NCI-H748 treated with DMSO at 0.1 percent for 48 hours (cell line): ENCODE data around the gene RRBP1.
"Not testable (repeated sequence)": the region's sequence is repeated elsewhere in the genome, so short reads cannot be mapped to it uniquely, and the experiment has no call there.

Experiments used
- DNase-seq: peaks from one replicate; lab custom pipeline; 2025; lab: John Stamatoyannopoulos, UW

Gene RRBP1

GRCh38 chr20:17661121-17661744 lies 20.8 kb downstream of the RRBP1 start:
- no peak for DNase-seq

DNA sequence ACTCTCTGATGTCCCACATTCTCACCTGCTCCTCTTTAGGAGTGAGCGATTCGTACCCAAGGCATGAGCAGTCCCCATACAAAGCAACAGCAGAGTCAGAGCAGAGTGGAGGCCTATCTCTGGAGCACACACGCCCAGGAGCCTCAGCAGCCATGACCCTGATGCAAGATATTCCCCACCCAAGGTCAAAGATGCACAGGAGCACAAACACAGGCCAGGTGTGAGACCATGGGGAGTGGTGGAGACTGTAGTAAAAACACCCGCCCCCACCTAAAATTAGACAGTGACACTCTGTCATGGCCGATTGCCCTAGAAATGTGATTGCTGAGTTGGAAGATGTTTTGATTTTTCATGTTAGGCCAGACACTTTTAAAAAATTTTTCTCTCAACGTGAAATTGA lies 21.4 kb downstream of the RRBP1 start:
- no peak for DNase-seq

GRCh38 chr20:17659801-17660200 lies 22.2 kb downstream of the RRBP1 start:
- DNase-seq = no peak

- DNase-seq = not testable (repeated sequence)
Measured at GRCh38 chr20:17659344-17659743, 22.7 kb downstream of the RRBP1 start.

- no peak for DNase-seq
Measured at GRCh38 chr20:17658648-17658993, 23.4 kb downstream of the RRBP1 start.

GRCh38 chr20:17657898-17658647 lies 24.0 kb downstream of the RRBP1 start:
- no peak for DNase-seq

DNA sequence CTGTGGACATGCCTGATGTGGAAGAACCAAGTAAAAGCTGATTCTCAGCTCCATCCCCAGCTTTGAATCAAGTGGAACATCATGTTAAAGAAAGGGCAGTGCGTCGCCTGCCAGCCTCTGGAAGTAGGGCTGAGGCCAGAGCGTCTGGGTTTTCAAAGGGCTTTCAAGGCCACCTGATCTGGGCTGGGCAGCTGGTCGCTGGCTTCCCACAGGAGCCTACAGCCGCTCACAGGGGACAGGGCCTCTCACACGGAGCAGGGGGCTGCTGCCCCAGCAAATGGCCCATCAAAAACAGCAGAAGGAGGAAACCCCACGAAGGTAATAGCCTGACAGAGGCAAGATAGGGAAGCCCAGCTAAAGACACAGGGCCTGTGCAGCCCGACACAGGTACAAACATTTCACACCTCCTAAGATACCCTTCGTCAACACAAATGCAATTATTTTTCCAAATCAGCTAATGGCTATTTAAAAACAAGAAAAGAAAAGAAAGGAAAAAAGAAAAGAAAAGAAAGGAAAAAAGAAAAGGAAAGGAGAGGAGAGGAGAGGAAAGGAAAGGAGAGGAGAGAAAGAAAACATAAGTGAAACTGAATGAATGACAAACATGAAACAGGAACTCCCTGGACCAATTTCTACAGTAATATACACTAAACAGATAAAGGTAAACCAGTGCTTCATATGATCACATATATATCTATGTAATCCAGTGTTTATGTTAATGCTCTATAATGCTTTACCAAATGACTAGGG lies 24.8 kb downstream of the RRBP1 start:
- no peak for DNase-seq

GRCh38 chr20:17655865-17656479 lies 26.1 kb downstream of the RRBP1 start:
- no peak for DNase-seq

GRCh38 chr20:17655286-17655651 lies 26.8 kb downstream of the RRBP1 start:
- no peak for DNase-seq

DNA sequence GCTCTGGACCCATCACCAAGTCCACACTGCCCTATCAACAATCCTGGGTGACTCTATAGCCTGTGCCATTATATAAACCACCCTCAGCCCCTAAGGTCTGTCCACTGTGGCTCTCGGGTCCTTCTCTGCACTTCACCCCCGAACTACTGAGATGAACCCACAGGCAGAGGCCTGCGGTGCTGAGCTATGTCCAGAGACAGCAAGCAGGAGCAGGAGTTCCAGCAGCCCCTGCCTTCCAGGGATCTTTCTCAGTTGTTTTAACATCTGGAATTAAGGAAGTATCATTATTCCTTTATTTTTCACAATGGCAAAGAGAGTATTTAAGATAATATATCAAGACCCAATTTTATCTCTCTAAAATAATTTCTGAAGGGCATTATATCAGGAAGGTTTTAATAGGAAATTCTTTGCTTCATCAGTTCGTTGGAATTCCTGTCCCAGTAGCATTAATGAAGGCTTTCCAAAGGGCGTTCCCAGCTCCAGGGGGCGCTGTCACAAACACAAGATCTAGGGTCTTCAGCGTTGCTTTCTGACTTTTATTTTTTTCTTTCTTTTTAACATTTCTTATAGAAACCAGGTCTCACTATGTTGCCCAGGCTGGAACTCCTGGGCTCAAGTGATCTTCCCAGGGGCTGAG lies 27.3 kb downstream of the RRBP1 start:
- no peak for DNase-seq

GRCh38 chr20:17653835-17654648 lies 28.0 kb downstream of the RRBP1 start:
- DNase-seq = no peak

DNA sequence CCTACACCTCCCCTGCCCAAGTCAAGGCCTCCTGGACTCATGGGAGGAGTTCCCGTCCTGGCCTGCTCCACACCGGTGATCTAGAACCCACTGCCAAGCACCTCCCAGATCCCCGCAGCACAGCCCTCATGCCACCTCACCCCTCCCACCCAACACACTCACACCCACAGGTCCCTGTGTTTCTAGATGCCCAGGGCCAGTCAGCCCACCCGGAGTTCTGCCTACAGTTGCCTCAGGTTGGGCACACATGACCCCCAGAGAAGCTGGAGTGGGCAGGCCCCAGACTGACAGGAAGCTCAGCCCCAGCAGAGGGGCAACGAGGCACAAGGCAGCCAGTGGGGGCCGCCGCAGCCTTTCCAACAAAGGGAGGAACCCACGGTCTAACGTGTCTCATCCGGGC lies 29.6 kb downstream of the RRBP1 start:
- no peak for DNase-seq

GRCh38 chr20:17651760-17652388 lies 30.2 kb downstream of the RRBP1 start:
- no peak for DNase-seq

GRCh38 chr20:17651129-17651759 lies 30.8 kb downstream of the RRBP1 start:
- DNase-seq = no peak

DNA sequence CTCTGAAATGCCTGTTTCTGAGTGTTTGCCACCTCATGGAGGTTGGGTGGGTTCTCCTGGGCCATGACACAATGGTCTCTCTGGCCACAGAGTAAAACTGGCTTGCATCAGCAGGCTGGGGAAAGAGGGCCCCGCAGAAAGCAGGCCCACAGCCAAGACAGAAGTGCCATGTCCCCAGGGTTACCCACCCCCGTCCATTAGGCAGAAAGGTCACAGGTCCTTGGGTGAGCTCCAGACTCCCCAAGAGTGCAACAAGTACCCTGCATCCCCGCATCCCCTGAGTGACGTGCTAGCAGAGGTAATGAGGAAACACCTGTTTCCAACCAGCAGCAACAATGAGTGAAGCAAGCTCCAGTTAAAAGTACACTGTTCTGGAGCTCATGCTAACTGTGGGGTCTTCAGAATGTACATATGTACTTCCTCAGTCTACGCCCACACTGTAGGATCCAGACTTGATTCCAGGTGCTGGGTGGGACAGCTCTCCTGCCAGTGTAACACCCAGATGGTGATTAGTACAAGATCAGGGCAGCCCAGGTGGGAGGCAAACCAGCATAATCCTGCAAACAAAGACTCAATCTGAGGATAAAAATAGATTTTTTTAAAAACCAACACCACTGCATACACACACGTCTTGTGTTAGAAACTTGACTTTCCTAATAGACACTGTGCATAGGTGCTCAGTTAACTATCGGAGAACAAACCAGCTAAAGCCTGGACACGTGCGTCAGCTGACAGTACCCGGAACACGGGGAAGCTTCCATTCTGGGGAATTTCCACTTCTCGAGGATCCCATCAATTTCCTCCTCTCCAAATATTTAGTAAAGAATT lies 31.5 kb downstream of the RRBP1 start:
- DNase-seq = no peak

GRCh38 chr20:17648791-17649730 lies 33.0 kb downstream of the RRBP1 start:
- DNase-seq = peak; percentile 8

DNA sequence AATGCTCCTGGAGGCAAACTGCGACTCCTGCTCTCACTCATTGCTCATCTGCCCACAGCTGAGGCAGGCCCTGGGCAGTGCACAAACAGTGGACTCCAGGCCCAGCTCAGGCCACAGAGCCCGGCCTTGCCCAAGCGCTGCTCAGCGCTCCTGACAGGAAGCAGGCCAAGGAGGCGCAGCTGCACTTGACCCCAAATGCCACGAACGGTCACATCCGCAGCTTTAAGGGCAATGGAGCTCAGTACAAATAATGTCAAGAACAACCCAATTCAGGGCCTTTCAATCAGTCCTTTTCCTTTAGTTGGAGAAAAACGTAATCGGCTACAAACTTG lies 33.8 kb downstream of the RRBP1 start:
- no peak for DNase-seq
